Measurements from ENCODE around the gene TMEM79.
A peak's percentile ranks its signal among the peaks of the same experiment; 100 is the strongest.

Gene TMEM79

GRCh38 chr1:156263288-156263655 lies 20.9 kb upstream of the TMEM79 start:
- DNase-seq = no peak

- DNase-seq = no peak
Measured at GRCh38 chr1:156266051-156266450, 18.1 kb upstream of the TMEM79 start.

- DNase-seq = no peak
Measured at GRCh38 chr1:156268336-156268735, 15.8 kb upstream of the TMEM79 start.

DNA sequence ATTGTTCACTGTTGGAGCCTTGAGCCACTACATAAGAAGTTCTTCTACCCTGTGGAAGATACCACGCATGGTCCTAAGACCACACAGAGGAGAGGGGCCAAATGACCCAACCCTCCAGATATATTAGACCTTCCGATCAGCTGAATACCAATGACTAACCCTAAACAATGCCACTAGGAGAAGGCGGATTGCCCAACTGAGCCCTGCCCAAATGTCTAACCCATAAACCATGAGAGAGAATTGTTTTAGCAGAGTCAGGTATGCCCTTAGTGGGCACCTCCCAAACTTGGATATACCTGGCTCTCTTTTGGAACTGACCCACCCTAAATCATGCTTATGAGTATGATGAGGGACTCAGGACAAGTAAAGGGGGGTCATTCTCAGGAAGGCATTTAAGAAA lies 13.8 kb upstream of the TMEM79 start:
- DNase-seq = no peak

DNA sequence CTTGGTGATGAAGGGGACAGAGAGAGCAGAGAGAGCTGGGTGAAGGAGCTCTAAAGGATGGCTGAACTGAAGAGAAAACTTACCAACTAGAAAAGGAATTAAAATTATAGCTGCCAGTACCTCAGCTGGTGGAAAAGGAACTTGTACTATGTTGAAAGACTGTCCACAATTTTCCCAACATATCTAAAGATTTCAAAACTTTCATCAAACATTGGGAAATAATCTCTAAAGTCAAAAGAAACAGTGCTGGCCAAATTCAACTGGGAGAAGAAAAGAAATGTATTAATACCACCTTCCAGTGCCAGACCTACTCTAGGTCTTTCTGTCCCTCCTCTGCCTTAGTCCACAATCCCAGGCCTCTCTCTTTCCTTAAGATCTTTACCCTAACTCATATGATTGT lies 7.6 kb upstream of the TMEM79 start:
- DNase-seq = peak; percentile 77 to 82

DNA sequence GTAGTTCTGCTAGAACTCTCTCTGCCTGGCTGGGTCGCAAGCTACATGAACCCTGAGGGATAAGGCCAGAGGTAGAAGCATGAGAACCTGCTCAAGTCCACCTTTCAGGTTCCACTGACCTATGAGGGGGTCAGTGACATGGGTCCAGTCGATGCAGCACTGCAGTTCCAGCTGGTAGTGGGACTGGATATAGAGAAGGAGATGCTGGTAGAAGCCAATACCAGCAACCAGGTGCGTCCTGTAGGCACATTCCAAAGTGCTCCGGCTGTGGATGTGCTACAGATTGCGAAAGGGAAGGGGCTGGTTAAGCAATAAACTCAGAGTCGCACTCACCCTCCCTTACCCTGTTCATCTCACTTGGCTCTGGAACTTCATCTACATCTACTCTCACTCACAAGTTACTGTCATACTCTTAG lies 7.2 kb upstream of the TMEM79 start:
- peak; percentile 34 to 38 for DNase-seq

- DNase-seq = no peak
Measured at GRCh38 chr1:156279837-156280236, 4.3 kb upstream of the TMEM79 start.

DNA sequence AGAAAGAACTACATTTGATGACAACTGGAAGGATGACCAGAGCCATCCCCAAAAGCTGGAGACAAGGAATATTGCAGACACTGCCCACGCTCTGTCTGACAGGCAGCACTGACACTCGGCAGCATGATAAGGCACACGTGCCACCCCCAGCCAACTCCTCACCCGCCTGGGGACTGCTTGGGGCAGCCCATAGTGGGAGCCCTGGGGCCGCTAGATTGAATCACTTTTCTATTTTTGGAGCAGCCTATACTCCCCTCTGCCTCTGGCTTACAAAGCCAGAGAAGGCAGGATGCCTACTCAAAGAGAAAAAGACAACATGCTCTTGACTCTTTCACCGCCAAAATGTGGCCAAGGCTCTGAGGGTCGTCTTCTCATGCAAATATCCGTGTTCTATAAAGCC lies 2.8 kb upstream of the TMEM79 start:
- peak; percentile 6 to 31 for DNase-seq

GRCh38 chr1:156281693-156282478 lies 2.2 kb upstream of the TMEM79 start:
- peak; percentile 28 to 29 for DNase-seq

GRCh38 chr1:156282479-156283222 lies 1.5 kb upstream of the TMEM79 start, which contains the start of gene SMG5:
TSS of gene SMG5 (minus strand) at chr1:156282825. CDS start at chr1:156282680, 145 bp downstream.
- DNase-seq = peak; percentile 97 to 98

- DNase-seq = no peak
Measured at GRCh38 chr1:156283521-156283920, 604 bp upstream of the TMEM79 start.

DNA sequence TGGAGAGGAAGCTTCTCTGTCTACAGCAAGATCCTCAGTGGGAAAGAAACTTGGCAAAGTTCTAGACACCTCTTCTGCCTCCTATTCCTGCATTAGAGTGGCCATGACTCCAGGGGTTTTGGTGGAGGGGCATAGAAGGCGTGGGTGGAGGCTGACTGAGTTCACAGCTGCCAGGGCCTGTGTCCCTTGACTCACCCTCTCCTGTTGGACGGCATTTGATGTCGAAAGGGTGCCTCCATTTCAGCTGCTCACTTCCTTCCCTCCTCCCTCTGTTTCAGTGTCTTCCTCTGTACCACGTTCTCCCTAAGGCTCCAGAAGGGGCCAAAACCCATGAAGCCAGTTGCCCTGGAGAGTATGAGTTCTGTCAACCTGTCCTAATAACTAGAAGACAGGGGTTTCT lies 632 bp downstream of the TMEM79 start:
- DNase-seq = peak; percentile 28 to 47

DNA sequence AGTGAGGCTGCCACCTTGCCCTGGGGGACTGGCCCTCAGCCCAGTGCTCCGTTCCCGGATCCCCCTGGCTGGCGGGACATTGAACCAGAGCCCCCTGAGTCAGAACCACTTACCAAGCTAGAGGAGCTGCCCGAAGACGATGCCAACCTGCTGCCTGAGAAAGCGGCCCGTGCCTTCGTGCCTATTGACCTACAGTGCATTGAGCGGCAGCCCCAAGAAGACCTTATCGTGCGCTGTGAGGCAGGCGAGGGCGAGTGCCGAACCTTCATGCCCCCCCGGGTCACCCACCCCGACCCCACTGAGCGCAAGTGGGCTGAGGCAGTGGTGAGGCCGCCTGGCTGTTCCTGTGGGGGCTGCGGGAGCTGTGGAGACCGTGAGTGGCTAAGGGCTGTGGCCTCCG lies 1.3 kb downstream of the TMEM79 start:
- DNase-seq = no peak

- no peak for DNase-seq
Measured at GRCh38 chr1:156286061-156286460, 1.9 kb downstream of the TMEM79 start.

GRCh38 chr1:156289857-156290256 lies 5.7 kb downstream of the TMEM79 start:
- no peak for DNase-seq

GRCh38 chr1:156291226-156292061 lies 7.3 kb downstream of the TMEM79 start:
- no peak for DNase-seq

DNA sequence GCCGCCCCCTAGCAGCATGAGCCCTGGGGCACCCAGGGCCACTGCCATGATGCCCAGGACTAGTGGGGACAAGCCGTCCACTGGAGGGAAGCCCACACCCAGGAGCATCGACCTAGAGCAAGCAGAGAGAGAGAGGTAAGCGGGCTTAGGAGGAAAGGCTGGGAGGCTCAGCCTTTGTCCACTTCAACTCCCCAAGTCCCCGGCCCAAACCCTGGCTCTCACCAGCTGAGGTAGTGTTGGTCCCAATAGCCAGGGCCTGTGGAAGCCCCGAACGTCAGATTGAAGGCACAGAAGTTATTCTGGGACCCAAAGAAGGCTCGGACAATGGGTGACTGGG lies 8.9 kb downstream of the TMEM79 start:
- no peak for DNase-seq

DNA sequence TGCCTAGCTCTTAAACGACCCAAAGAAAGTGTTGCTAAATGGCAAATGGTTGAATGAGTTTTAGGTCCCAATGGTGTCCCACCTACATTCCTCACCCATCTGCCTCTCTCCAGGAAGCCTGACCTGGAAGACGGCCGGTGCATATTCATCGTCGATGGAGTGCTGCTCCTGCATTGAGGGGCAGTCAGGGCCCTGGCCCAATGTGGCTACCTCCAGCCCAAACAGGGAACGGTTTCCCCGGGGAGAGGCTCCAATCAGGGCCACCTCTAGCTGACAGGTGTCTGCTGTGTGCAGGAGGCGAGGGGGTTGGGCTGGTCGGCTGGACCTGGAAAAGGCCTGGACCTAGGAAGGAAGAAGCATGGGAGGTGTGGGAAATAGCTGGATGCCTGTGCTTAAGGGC lies 9.8 kb downstream of the TMEM79 start:
- DNase-seq = no peak

DNA sequence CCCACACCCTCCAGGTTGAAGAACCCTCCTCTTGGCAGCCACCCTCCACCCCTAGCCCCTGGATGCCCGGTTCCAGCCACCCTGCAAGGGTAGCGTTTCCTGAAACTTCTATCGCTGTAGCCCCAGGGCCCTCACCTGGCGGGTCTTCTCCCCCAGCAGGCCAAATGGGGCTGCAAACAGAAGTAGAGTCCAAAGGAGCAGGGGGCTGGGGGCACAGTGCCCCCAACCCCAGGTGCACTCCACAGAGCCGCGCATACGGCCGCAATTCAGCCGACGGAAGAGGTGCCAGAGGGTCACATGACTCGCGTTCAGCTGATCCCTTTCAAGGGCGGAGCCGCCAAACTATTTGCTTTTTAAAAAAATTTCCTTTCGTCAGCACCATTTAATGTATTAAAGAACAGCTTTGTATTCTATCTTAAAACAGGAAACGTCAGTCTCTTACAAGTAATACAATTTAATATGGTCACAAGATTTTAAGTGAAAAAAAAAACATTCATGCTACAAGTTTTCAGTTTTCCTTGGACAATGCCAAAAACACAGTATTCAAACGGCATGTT lies 11.3 kb downstream of the TMEM79 start, which contains the start of gene GLMP:
TSS of gene GLMP (minus strand) at position 289 of the 557 bp plus-strand sequence. CDS start at position 255, 34 bp downstream.
- DNase-seq = no peak

DNA sequence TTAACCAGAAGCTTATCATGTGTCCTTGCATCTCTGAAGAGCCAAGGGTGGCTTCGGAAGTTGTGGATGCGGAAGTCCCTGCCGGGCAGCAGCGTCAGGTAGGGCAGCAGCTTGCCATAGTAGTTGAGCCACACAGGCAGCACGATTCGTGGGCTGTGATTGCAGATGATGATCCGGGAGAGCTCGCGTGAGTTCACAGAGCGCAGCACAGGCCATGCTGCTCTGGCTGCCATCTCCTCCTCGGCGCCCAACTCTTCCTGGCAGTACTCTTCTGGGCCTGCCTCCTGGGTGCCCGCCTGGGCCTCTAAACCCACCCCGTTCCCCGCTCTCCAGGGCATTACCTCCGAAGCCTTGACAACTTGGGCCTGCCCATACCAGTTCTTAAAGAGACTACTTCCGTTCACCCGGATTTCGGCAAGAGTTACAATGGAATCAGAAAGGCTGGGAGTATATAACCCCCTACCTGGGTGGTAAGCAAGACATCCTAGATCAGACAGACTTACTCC lies 14.8 kb downstream of the TMEM79 start, which contains the start of gene VHLL:
TSS of gene VHLL (minus strand) at position 456 of the 506 bp plus-strand sequence. CDS start at position 338, 118 bp downstream.
- DNase-seq = no peak

DNA sequence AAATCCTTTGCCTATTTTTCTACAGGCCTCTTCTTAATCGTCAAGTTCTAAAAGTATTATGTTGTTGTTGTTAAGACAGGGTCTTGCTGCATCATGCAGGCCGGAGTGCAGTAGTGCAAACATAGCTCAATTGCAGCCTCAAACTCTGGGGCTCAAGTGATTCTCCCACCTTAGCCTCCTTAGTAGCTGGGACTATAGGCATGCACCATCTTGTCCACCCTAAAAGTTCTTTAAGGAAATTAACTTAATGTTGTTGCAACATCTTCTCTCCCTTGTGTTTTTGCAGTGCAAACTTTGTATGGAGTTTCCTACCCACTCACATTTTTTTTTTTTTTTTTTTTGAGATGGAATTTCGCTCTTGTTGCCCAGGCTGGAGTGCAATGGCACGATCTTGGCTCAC lies 19.1 kb downstream of the TMEM79 start:
- DNase-seq = no peak

DNA sequence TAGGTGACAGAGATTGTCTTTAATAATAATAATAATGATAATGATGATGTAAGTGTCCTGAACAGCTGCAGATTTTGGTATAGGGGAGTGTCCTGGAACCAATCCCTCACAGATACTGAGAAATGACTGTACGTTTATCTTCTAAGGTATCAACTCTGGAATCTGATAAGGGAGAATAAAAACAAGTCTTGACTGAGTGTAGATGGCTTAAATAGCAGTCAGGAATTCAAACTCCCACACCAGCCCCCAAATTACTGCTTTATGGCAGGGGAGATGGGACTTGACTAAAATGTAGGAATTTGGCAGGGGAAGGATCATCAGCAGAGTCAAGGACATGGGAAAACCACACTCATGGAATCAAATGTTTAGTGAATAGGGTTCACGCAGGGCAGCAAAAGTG lies 21.1 kb downstream of the TMEM79 start:
- no peak for DNase-seq

GRCh38 chr1:156308078-156308477 lies 24.0 kb downstream of the TMEM79 start:
- no peak for DNase-seq
